ENCODE data around the gene NIP7.

Gene NIP7

DNA sequence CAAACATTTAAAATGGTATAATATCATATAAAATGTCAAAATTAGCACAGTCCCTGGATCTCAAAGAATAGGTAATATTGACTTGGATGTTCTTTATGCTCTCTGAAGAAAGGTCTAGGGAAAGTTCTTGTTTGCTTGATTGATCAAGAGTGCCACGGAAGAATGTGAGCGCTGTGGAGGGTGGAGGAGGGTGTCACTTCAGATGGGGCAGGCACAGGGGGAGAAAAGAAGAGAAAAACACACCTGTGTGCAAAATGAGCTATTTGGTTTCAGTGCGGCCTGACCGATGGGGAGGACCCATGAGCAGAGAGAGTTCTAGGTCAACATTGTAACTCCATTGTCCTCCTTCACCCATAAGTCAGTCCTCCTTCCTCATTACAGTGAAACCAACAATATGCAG is 37.3 kb upstream of the NIP7 start:
- TF ChIP-seq, protein P1, sequence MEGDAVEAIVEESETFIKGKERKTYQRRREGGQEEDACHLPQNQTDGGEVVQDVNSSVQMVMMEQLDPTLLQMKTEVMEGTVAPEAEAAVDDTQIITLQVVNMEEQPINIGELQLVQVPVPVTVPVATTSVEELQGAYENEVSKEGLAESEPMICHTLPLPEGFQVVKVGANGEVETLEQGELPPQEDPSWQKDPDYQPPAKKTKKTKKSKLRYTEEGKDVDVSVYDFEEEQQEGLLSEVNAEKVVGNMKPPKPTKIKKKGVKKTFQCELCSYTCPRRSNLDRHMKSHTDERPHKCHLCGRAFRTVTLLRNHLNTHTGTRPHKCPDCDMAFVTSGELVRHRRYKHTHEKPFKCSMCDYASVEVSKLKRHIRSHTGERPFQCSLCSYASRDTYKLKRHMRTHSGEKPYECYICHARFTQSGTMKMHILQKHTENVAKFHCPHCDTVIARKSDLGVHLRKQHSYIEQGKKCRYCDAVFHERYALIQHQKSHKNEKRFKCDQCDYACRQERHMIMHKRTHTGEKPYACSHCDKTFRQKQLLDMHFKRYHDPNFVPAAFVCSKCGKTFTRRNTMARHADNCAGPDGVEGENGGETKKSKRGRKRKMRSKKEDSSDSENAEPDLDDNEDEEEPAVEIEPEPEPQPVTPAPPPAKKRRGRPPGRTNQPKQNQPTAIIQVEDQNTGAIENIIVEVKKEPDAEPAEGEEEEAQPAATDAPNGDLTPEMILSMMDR (conservative IDR thresholded peaks at IDR 0.05), result no peak
- no peak for TF ChIP-seq ZFX (IDR thresholded peaks at IDR 0.05)
- no peak overlapping the region for H3K27ac ChIP-seq

DNA sequence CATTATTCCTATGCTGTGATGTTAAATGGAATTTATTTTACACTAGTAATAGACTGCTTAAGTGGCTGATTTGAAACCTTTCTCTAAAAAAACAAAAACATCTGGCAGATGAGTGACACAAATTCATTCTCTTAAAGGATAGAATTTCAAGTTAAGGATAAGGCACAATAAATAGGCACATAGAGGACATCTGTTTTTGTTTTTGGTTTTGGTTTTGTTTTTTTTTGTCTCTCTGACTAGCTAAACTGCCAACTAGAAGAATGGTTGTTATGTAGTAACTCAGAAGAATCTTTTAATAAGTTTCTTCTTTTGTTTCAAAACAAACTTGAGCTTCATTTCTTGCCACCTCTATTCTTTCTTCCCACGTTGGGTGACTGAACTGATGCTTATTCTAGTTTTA is 33.5 kb upstream of the NIP7 start:
- H3K27ac ChIP-seq, result no peak overlapping the region

DNA sequence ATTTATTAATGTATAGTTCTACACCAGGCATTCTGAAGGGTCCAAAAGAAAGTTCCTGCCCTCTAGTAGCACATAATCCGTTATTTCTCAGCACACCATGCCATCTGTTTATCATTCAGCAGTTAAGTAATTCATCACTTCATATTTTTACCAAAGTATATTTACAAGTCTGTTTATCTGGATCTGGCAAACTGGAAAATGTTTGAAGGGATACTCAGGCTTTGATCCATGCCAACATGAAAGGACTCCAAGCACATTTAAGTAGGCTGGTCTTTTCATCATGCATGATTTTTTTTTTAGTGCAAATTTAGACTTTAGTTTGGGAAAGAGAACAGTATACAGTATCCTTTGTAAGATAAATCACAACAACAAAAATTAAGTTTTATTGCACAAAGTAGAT is 32.5 kb upstream of the NIP7 start:
- TF ChIP-seq ZFX (IDR thresholded peaks at IDR 0.05), result no peak
- TF ChIP-seq, protein P1 (conservative IDR thresholded peaks at IDR 0.05), result no peak
- no peak overlapping the region for H3K27ac ChIP-seq

More for the DNA sequence above, 33.5 kb upstream of the NIP7 start:
- no peak for TF ChIP-seq ZFX (IDR thresholded peaks at IDR 0.05)
- TF ChIP-seq, protein P1 (conservative IDR thresholded peaks at IDR 0.05), result no peak

DNA sequence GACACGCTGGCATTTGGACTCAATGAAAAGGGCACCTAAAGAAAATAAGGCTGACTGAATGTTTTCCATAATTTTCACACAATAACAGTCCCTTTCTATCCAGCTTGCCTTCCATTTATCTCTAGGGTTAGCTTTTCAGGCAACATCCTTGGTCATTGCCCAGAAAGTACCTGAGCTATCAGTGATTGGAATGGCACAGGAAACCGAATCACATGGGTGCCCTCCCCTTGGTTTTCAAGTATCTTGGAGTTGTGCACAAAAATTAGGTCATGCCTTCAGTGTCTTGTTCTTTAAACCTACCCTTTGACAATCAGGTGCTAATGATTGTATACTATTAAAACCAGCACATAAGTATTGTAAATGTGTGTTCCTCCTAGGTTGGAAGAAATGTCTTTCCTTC is 31.7 kb upstream of the NIP7 start:
- no peak overlapping the region for H3K27ac ChIP-seq
- TF ChIP-seq ZFX (IDR thresholded peaks at IDR 0.05), result no peak
- TF ChIP-seq, protein P1 (conservative IDR thresholded peaks at IDR 0.05), result no peak

DNA sequence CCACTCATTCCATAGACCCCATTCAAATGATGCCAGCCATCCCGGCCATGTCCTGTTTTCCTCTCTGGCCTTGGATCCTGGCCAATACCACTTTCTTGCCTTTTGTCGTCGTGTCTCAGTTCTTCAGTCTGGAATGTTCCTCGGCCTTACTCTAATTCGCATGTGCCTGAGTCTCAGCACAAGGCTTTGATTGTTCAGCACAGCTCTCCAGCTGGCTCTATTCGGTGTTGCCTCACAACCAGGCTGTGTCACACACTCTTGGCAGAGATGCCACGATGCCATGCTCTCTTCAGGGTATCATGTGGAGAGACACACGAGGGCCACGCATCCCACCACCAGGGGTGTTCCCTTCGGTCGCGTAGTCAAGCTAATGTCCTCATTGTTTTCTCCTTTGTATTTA is 30.3 kb upstream of the NIP7 start:
- H3K27ac ChIP-seq, result no peak overlapping the region
- TF ChIP-seq ZFX (IDR thresholded peaks at IDR 0.05), result no peak
- TF ChIP-seq, protein P1 (conservative IDR thresholded peaks at IDR 0.05), result no peak

DNA sequence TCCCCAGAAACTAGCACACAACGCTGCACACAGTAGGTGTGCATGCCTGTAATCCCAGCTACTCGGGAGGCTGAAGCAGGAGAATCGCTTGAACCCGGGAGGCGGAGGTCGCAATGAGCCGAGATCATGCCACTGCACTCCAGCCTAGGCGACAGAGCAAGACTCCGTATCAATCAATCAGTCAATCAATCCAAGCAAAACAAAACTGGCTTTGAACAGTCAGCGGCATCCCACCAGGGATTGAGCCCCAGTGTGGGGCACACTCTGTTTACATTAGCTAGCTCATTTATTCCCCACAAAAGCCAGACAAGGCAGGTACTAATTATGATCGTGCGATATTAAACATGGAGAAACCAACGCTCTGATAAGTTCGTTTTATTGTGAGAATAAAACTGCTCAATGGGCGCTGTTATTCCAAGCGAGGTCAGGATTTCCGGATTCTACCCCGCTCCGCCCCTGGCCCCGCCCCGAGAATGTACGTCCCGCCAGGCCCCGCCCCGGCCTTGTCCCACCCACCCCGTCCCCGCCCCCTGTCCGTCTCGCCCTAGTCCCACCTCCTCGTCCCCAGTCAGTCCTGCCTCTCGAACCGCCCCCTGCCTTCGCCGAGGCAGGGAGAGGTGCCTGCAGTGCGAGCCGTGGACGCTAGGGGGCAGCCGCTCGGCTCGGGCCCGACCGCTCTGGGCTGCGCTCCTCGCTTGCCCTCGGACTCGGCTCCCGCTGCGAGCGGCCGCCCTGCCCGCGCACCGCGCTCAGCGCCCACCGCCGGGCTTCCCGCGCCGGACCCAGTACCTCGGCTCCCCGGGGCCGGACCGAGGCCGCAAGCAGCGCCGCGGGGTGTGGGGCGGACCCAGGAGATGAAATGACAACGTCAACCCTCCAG is 28.7 kb upstream of the NIP7 start, which contains the start of gene VPS4A:
TSS of gene VPS4A (plus strand) at position 698 of the 880 bp plus-strand sequence. CDS start at position 860, 162 bp downstream.
- TF ChIP-seq, protein P1 (conservative IDR thresholded peaks at IDR 0.05), result peak; percentile 94
- no peak for TF ChIP-seq ZFX (IDR thresholded peaks at IDR 0.05)
- peak within 1 kb of the TSS; percentile 94 for H3K27ac ChIP-seq
